ENCODE measurements around the gene LAMC3.

DNA sequence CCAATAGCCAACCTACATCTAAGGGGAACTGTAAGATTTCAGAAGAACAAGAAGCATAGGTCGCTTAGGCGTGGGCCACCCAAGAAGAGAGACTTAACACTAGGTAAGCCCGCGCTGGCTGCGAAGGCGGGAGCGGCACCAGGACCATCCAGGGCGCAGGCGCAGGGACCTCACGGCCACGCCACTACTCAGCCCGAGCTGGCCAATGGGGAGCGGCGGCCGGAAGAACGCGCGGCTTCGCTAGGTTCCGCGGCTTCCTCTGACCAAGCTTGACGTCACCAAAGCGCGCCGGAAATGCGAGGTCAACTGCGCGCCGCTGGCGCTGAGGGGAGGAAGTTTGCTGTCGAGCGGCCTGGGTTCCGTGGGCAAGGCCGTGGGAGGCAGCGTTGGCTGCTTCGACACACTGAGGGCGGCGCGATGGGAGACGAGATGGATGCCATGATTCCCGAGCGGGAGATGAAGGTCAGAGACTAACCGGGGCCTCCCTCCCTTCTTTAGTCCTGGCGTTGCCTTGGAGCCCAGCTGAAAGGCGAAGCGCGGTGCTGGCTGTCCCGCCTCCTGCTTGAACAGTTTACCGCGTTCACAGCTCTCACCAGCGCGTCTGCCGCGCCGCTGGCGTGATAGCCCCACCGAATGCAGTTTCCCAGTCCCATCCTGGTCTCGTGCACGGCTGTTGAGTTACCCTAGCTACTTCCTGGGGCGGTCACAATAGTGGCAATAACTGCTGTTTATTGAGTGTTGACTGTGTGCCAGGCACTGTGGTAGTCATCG lies 116.5 kb downstream of the LAMC3 start, which contains the start of gene NUP214:
- TF ChIP-seq POLR2A (IDR thresholded peaks at IDR 0.05) (peak; percentile 75), POLR2AphosphoS5 (IDR thresholded peaks at IDR 0.05) (peak; percentile 99 to 100 (median 99))

Measured in breast epithelium (tissue), 3 donors.